Keratinocyte (primary cell): Measurements from ENCODE around the gene CA11.

ENCODE experiments used
- CTCF ChIP-seq, 3 experiments: IDR thresholded peaks in 1 of 3; conservative IDR thresholded peaks in 1 of 3; optimal IDR thresholded peaks in 1 of 3; 2 replicates in 2 of 3; 3 replicates in 1 of 3; pipeline versions ENCODE3 to v1.5.1; 2011; ENCODE audit warnings: low read length in 3 of 3, mild to moderate bottlenecking in 3 of 3, moderate library complexity in 2 of 3, control low read depth in 1 of 3, inconsistent platforms in 1 of 3; ENCODE audit not compliant: insufficient read depth in 2 of 3; ENCODE audit errors: extremely low read depth in 1 of 3
- EZH2 ChIP-seq: IDR thresholded peaks from one replicate; pipeline ENCODE4 v1.6.1; 2012; ENCODE audit warnings: inconsistent platforms, mild to moderate bottlenecking, low read length, moderate library complexity

GRCh38 chr19:48629297-48629598, 16.7 kb downstream of the CA11 start:
- TF ChIP-seq CTCF (optimal IDR thresholded peaks at IDR 0.05 in 1 of 3, IDR thresholded peaks at IDR 0.05 in 1 of 3, conservative IDR thresholded peaks at IDR 0.05 in 1 of 3; ENCODE audit: extremely low read depth in 1 of 3, insufficient read depth in 2 of 3, low read length in 3 of 3) = no peak
- no peak for TF ChIP-seq EZH2
